ENCODE data around the gene LHCGR.

DNA sequence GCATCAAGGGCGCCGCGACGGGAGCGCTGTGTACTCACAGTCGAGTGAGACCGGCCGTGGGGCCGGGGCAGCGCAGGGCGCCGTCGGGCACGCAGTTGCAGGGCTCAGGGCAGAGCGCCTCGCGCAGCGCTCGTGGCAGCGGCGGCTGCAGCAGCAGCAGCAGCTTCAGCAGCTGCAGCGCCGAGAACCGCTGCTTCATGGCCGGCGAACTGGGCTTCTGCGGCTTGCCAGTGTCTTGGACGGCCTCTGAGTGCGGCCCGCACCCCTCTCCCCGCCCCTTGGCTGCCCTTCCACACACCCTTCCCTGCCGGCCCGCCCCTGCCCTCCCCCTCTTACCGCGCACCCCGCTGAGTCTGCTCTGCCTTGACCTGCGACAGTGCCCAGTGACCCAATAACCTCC is at the start of gene LHCGR:
- TF ChIP-seq, protein P1, sequence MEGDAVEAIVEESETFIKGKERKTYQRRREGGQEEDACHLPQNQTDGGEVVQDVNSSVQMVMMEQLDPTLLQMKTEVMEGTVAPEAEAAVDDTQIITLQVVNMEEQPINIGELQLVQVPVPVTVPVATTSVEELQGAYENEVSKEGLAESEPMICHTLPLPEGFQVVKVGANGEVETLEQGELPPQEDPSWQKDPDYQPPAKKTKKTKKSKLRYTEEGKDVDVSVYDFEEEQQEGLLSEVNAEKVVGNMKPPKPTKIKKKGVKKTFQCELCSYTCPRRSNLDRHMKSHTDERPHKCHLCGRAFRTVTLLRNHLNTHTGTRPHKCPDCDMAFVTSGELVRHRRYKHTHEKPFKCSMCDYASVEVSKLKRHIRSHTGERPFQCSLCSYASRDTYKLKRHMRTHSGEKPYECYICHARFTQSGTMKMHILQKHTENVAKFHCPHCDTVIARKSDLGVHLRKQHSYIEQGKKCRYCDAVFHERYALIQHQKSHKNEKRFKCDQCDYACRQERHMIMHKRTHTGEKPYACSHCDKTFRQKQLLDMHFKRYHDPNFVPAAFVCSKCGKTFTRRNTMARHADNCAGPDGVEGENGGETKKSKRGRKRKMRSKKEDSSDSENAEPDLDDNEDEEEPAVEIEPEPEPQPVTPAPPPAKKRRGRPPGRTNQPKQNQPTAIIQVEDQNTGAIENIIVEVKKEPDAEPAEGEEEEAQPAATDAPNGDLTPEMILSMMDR (IDR thresholded peaks at IDR 0.05; ENCODE audit: poor library complexity): no peak
- TF ChIP-seq EZH2 (IDR thresholded peaks at IDR 0.05; ENCODE audit: borderline replicate concordance) (no peak), EZH2phosphoT487 (IDR thresholded peaks at IDR 0.05; ENCODE audit: low read depth, severe bottlenecking, unreplicated experiment) (no peak)

Data from hepatocyte (in vitro differentiated cells).